IMR-90 (cell line): Measurements from ENCODE around the gene PRR29. TPM values are rescaled to one million over a fixed set of nuclear protein-coding genes. Genes with fewer than 3 reads are reported as not detected.

ENCODE experiments used
- ATAC-seq: fragments of 200-7000 bp; cut with Tn5 transposase; 2 replicates; pipeline ENCODE4 v1.9.1; 2020; ENCODE audit warnings: low read depth, mild to moderate bottlenecking, moderate library complexity
- BruUV-seq: library from RNA; stranded (reverse); fragments of 400-500 nt; replicated peaks from 2 replicates; lab custom pipeline; 2021; lab: Mats Ljungman, UMichigan
- CTCF ChIA-PET: fragments of 300-600 bp; formaldehyde crosslinking; extraction: SDS; loops from one replicate; lab custom pipeline; 2021; ENCODE audit warnings: antibody characterized with exemption; lab: Yijun Ruan, JAX
- POLR2A ChIA-PET: fragments of 300-600 bp; sonication (Branson Sonifier 250); formaldehyde crosslinking; loops from one replicate; lab custom pipeline; 2022; ENCODE audit warnings: antibody characterized with exemption; ENCODE audit not compliant: unreplicated experiment; lab: Charles Lee
- DNase-seq: peaks from one replicate; pipeline ENCODE4 v3.0.0; 2013
- H2AFZ ChIP-seq: replicated peaks from 2 replicates; pipeline ENCODE3; 2013; ENCODE audit warnings: low read length, mild to moderate bottlenecking; ENCODE audit not compliant: poor library complexity
- H2AK5ac ChIP-seq: 2 replicates; pipeline ENCODE4 v1.6.1; 2013; ENCODE audit warnings: low read depth, low read length, inconsistent platforms
- H2AK9ac ChIP-seq: replicated peaks from 2 replicates; pipeline ENCODE3; 2013; ENCODE audit warnings: mild to moderate bottlenecking, low read depth, low read length, moderate library complexity; ENCODE audit not compliant: poor library complexity
- H2BK120ac ChIP-seq: 2 replicates; pipeline ENCODE4 v1.6.1; 2013; ENCODE audit warnings: low read depth, low read length, inconsistent platforms
- H2BK15ac ChIP-seq: 3 replicates; pipeline ENCODE4 v1.6.1; 2013; ENCODE audit warnings: low read depth, low read length, inconsistent platforms
- H2BK20ac ChIP-seq: 2 replicates; pipeline ENCODE4 v1.6.1; 2013; ENCODE audit warnings: low read depth, mild to moderate bottlenecking, inconsistent platforms, low read length, moderate library complexity
- H2BK5ac ChIP-seq: 2 replicates; pipeline ENCODE4 v1.6.1; 2013; ENCODE audit warnings: mild to moderate bottlenecking, low read depth, low read length, inconsistent platforms; ENCODE audit not compliant: poor library complexity, severe bottlenecking
- H3K14ac ChIP-seq: replicated peaks from 2 replicates; pipeline ENCODE4 v1.6.1; 2013; ENCODE audit warnings: low read depth, low read length, inconsistent platforms
- H3K18ac ChIP-seq: 2 replicates; pipeline ENCODE4 v1.6.1; 2013; ENCODE audit warnings: low read depth, low read length, control low read depth
- H3K23ac ChIP-seq: 2 replicates; pipeline ENCODE4 v1.6.1; 2013; ENCODE audit warnings: low read depth, low read length, inconsistent platforms
- H3K27ac ChIP-seq: 2 replicates; pipeline ENCODE4 v1.5.1; 2013; ENCODE audit warnings: mild to moderate bottlenecking, control low read depth, low read length; ENCODE audit not compliant: insufficient read depth
- H3K27me3 ChIP-seq: 2 replicates; pipeline ENCODE4 v1.6.1; 2013; ENCODE audit warnings: low read length; ENCODE audit not compliant: control insufficient read depth, insufficient read depth
- H3K36me3 ChIP-seq: 2 replicates; pipeline ENCODE4 v1.6.1; 2013; ENCODE audit warnings: low read length, mixed read lengths; ENCODE audit not compliant: control insufficient read depth, insufficient read depth
- H3K4ac ChIP-seq: 2 replicates; pipeline ENCODE4 v1.6.1; 2013; ENCODE audit warnings: low read depth, low read length, inconsistent platforms
- H3K4me1 ChIP-seq: 2 replicates; pipeline ENCODE4 v1.6.1; 2013; ENCODE audit warnings: low read length, mixed read lengths; ENCODE audit not compliant: control insufficient read depth, insufficient read depth
- H3K4me2 ChIP-seq: 2 replicates; pipeline ENCODE4 v1.6.1; 2013; ENCODE audit warnings: low read depth, mild to moderate bottlenecking, control low read depth, low read length, moderate library complexity
- H3K4me3 ChIP-seq: 2 replicates; pipeline ENCODE4 v1.5.1; 2013; ENCODE audit warnings: low read depth, mild to moderate bottlenecking, control low read depth, low read length, moderate library complexity; ENCODE audit not compliant: insufficient read depth
- H3K56ac ChIP-seq: 2 replicates; pipeline ENCODE4 v1.6.1; 2013; ENCODE audit warnings: low read length, inconsistent platforms; ENCODE audit not compliant: insufficient read depth; ENCODE audit errors: extremely low read depth
- H3K79me1 ChIP-seq, 2 experiments: 2 replicates each; pipeline ENCODE4 v1.6.1; 2013; ENCODE audit warnings: low read length in 2 of 2, inconsistent platforms in 1 of 2, low read depth in 1 of 2
- H3K9ac ChIP-seq: 2 replicates; pipeline ENCODE4 v1.6.1; 2013; ENCODE audit warnings: low read depth, low read length, control low read depth
- H3K9me1 ChIP-seq: 2 replicates; pipeline ENCODE4 v1.6.1; 2013; ENCODE audit warnings: low read length, inconsistent platforms; ENCODE audit not compliant: insufficient read depth
- H3K9me3 ChIP-seq: 2 replicates; pipeline ENCODE4 v1.6.1; 2013; ENCODE audit warnings: low read length; ENCODE audit not compliant: control insufficient read depth, insufficient read depth
- H4K20me1 ChIP-seq: 2 replicates; pipeline ENCODE4 v1.6.1; 2013; ENCODE audit warnings: low read length, inconsistent platforms; ENCODE audit not compliant: insufficient read depth
- H4K5ac ChIP-seq: 2 replicates; pipeline ENCODE4 v1.6.1; 2013; ENCODE audit warnings: mild to moderate bottlenecking, low read depth, low read length, control low read depth
- H4K8ac ChIP-seq, 2 experiments: 2 replicates each; pipeline ENCODE4 v1.6.1; 2013; ENCODE audit warnings: low read depth in 2 of 2, low read length in 2 of 2, control low read depth in 1 of 2, inconsistent platforms in 1 of 2
- H4K91ac ChIP-seq: 2 replicates; pipeline ENCODE4 v1.6.1; 2013; ENCODE audit warnings: low read depth, low read length, inconsistent platforms; ENCODE audit not compliant: insufficient read depth
- BHLHE40 ChIP-seq: fragments of 150-350 bp; IDR thresholded peaks from 2 replicates; pipeline ENCODE4 v1.6.1; 2016; ENCODE audit warnings: mild to moderate bottlenecking, low read depth, low read length
- CEBPB ChIP-seq: IDR thresholded peaks from 2 replicates; pipeline ENCODE4 v1.6.1; 2012; ENCODE audit warnings: low read depth, low read length, improper control_type of control experiment
- CHD1 ChIP-seq: IDR thresholded peaks from 2 replicates; pipeline ENCODE4 v1.6.1; 2012; ENCODE audit warnings: low read depth, low read length, improper control_type of control experiment
- FOS ChIP-seq: fragments of 150-350 bp; IDR thresholded peaks from 2 replicates; pipeline ENCODE4 v1.6.1; 2016; ENCODE audit warnings: low read depth, low read length
- MAZ ChIP-seq: IDR thresholded peaks from 2 replicates; pipeline ENCODE4 v1.6.1; 2012; ENCODE audit warnings: low read depth, mild to moderate bottlenecking, low read length, improper control_type of control experiment, moderate library complexity, borderline replicate concordance
- MXI1 ChIP-seq: IDR thresholded peaks from 2 replicates; pipeline ENCODE4 v1.6.1; 2012; ENCODE audit warnings: low read depth, mild to moderate bottlenecking, low read length, moderate library complexity, borderline replicate concordance
- POLR2A ChIP-seq: IDR thresholded peaks from 2 replicates; pipeline ENCODE4 v1.6.1; 2012; ENCODE audit warnings: mild to moderate bottlenecking, low read depth, low read length
- RFX5 ChIP-seq: IDR thresholded peaks from 2 replicates; pipeline ENCODE4 v1.8.0; 2012; ENCODE audit warnings: low read depth, mild to moderate bottlenecking, low read length, moderate library complexity
- SMC3 ChIP-seq: fragments of 150-350 bp; IDR thresholded peaks from 2 replicates; pipeline ENCODE4 v1.6.1; 2016; ENCODE audit warnings: low read depth, mild to moderate bottlenecking, antibody characterized with exemption, low read length, moderate library complexity
- WGBS, 2 experiments: methylation state at CpG; one replicate each; pipeline versions ENCODE4 v1.1.5 to v1.1.7; 2013; ENCODE audit warnings: missing lambda C conversion rate in 2 of 2; ENCODE audit not compliant: insufficient read length in 1 of 2; ENCODE audit errors: extremely low coverage in 2 of 2; 5-methylcytosine and 5-hydroxymethylcytosine counted together
- dilution Hi-C: fragments of 300-500 bp; cut with HindIII; formaldehyde crosslinking; loops from one replicate; pipeline ENCODE4 v1.14.3; 2018; ENCODE audit warnings: low sequenced_read_pairs; ENCODE audit not compliant: unreplicated experiment
- in situ Hi-C: fragments of 300-500 bp; cut with MboI; formaldehyde crosslinking; loops from 3 replicates; pipeline ENCODE4 v1.14.3; 2019; ENCODE audit warnings: low sequenced_read_pairs, inconsistent platforms, mixed read lengths
- intact Hi-C: fragments of 100-400 bp; cut with micrococcal nuclease; formaldehyde crosslinking; loops from 2 replicates; pipeline ENCODE4 v1.10.0; 2022
- polyA plus RNA-seq, 3 experiments: library from polyadenylated mRNA; depleted of rRNA; stranded (reverse); fragments of >200 nt; gene quantifications; 2 replicates each; pipeline ENCODE4 v1.2.3, GENCODE V29; 2012; ENCODE audit warnings: low replicate concordance in 1 of 3
- total RNA-seq: library from RNA; depleted of rRNA; stranded (reverse); fragments of >200 nt; gene quantifications from 2 replicates; pipeline ENCODE4 v1.2.3, GENCODE V29; 2012
- TF ChIP-seq, protein P1 (sequence below): conservative IDR thresholded peaks from 2 replicates; pipeline ENCODE4 v1.5.1; 2012; ENCODE audit warnings: mild to moderate bottlenecking, low read depth, low read length, improper control_type of control experiment
- TF ChIP-seq, protein P2 (sequence below): fragments of 150-350 bp; IDR thresholded peaks from 2 replicates; pipeline ENCODE4 v1.6.1; 2016; ENCODE audit warnings: low read depth, mild to moderate bottlenecking, low read length, moderate library complexity, borderline replicate concordance

PRR29 gene
- total and polyA plus RNA-seq, 2 of the 4 experiments (the other 2 are of a cell fraction), result under 0.01 to 0.17 TPM

DNA sequence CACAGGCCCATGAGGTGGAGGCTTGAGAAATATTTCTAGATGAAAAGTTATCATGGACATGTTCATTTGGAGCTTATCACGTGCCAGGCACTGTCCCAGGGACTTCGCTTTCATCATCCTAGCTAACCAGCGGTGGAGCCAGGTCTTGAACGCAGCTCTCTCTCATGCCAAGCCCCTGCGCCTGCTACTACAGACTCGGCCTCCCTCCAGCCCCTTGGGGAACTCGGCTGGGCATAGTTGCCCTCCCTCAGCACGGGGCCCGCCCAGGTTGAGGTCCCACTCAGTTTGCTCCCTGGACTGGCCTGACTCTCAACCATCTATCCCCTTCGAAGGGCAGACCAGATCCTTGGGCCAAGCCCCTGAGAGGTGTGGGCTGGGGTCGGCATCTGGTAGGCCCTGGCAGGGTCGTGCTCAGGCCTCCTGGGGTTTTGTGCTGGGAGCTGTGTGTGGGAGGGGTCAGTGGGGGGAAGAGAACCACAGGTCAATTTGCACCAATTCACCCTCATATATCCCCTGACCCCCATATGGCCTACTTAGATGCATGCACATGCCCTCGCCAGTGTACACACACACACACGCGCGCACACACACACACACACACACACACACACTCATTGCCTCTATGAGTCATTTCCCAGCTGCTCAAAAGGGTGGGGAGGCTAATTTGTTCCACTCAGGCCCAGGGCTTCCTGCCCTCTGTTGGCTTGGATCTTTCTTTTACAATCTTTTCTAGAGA lies 13.3 kb upstream of the PRR29 start:
- Histone ChIP-seq H3K27me3 (peaks cover 7% of the 10 kb centered on the region; the same call in 1 of the 2 replicates), H3K4ac (0 out of 2 replicates have a peak overlapping the region, but pooled peaks have one; percentile 5), H3K4me2 (no peak overlapping the region), H2BK20ac (0 out of 2 replicates have a peak overlapping the region, but pooled peaks have one; percentile 30), H3K9me3 (peaks cover 4% of the 10 kb centered on the region), H3K18ac (no peak overlapping the region), H3K9ac (no peak overlapping the region), H3K4me1 (peaks cover 8% of the 10 kb centered on the region; the same call in 1 of the 2 replicates), H2AFZ (peak overlapping the region; percentile 78), H2BK15ac (peak overlapping the region; percentile 83; the same call in 1 of the 3 replicates), H3K79me1 (no peaks in the 10 kb centered on the region), H3K14ac (no peak overlapping the region), H4K8ac (peak overlapping the region in 1 of 2 experiments; percentile 27; a peak in 1 of 4 replicates), H3K56ac (no peak overlapping the region), H3K23ac (no peak overlapping the region), H2BK120ac (peak overlapping the region; percentile 49; the same call in 1 of the 2 replicates), H3K4me3 (no peak overlapping the region), H4K20me1 (no peaks in the 10 kb centered on the region), H3K27ac (no peak overlapping the region), H2BK5ac (no peak overlapping the region), H2AK9ac (peak overlapping the region; percentile 77), H3K9me1 (peaks cover 9% of the 10 kb centered on the region; the same call in 1 of the 2 replicates), H2AK5ac (no peak overlapping the region), H3K36me3 (no peaks in the 10 kb centered on the region), H4K5ac (no peak overlapping the region), H4K91ac (no peak overlapping the region; the same call in 1 of the 2 replicates)
- dilution Hi-C loops (no loop called here), in situ Hi-C loops (no loop called here), intact Hi-C loops (no loop called here)
- ChIA-PET CTCF (interaction anchor here (0.6 to 2.0 kb wide), 3 partner anchors 8 to 66 kb away, joined by 3 to 9 read pairs (median 3); partner anchors contain the start of gene GH1), POLR2A (interaction anchor here (0.5 kb wide), 1 partner anchor 222 kb away, joined by 17 read pairs; no protein-coding TSS in a partner anchor)
- BruUV-seq, result no TSS peak
- WGBS, 2 experiments, result 97% methylated on average over 6 of the region's 16 CpGs; no CpG with 5 or more reads in 1 of the 2 experiments
- ATAC-seq (peak; percentile 95), DNase-seq (peak; percentile 91)
- TF ChIP-seq CEBPB, result no peak
- TF ChIP-seq MAZ, result peak; percentile 90
- TF ChIP-seq, protein P1, sequence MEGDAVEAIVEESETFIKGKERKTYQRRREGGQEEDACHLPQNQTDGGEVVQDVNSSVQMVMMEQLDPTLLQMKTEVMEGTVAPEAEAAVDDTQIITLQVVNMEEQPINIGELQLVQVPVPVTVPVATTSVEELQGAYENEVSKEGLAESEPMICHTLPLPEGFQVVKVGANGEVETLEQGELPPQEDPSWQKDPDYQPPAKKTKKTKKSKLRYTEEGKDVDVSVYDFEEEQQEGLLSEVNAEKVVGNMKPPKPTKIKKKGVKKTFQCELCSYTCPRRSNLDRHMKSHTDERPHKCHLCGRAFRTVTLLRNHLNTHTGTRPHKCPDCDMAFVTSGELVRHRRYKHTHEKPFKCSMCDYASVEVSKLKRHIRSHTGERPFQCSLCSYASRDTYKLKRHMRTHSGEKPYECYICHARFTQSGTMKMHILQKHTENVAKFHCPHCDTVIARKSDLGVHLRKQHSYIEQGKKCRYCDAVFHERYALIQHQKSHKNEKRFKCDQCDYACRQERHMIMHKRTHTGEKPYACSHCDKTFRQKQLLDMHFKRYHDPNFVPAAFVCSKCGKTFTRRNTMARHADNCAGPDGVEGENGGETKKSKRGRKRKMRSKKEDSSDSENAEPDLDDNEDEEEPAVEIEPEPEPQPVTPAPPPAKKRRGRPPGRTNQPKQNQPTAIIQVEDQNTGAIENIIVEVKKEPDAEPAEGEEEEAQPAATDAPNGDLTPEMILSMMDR, result 0 out of 2 replicates have a peak, but pooled peaks have one; percentile 3
- TF ChIP-seq, protein P2, sequence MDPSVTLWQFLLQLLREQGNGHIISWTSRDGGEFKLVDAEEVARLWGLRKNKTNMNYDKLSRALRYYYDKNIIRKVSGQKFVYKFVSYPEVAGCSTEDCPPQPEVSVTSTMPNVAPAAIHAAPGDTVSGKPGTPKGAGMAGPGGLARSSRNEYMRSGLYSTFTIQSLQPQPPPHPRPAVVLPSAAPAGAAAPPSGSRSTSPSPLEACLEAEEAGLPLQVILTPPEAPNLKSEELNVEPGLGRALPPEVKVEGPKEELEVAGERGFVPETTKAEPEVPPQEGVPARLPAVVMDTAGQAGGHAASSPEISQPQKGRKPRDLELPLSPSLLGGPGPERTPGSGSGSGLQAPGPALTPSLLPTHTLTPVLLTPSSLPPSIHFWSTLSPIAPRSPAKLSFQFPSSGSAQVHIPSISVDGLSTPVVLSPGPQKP, result no peak
- TF ChIP-seq BHLHE40, result peak; percentile 86; the same call in 1 of the 2 replicates
- TF ChIP-seq MXI1, result no peak
- no peak for TF ChIP-seq RFX5
- TF ChIP-seq SMC3, result no peak
- TF ChIP-seq CHD1, result no peak
- peak; percentile 95 for TF ChIP-seq FOS
- no peak for TF ChIP-seq POLR2A
